K562 (cell line): Measurements from ENCODE around the gene IL1F10. TPM values are rescaled to one million over a fixed set of nuclear protein-coding genes. Genes with fewer than 3 reads are reported as not detected.

ENCODE experiments used
- ATAC-seq: fragments of 200-7000 bp; cut with Tn5 transposase; 3 replicates; pipeline ENCODE4 v1.9.1; 2020; ENCODE audit warnings: moderate library complexity
- BruUV-seq: library from RNA; stranded (reverse); fragments of 400-500 nt; replicated peaks from 2 replicates; lab custom pipeline; 2021; lab: Mats Ljungman, UMichigan
- CTCF ChIA-PET: fragments of 300-600 bp; formaldehyde crosslinking; extraction: SDS; loops from one replicate; lab custom pipeline; 2021; ENCODE audit warnings: low intra/inter-chr PET ratio; lab: Yijun Ruan, JAX
- POLR2A ChIA-PET: fragments of 300-600, 350-650 bp; sonication (Branson Sonifier 250); formaldehyde crosslinking; extraction: SDS; loops from one replicate; lab custom pipeline; 2021; ENCODE audit warnings: antibody characterized with exemption, inconsistent platforms; lab: Yijun Ruan, JAX
- DNase-seq, 4 experiments: peaks; one replicate each; pipeline versions ENCODE4 v3.0.0 to v3.0.0-alpha.2; 2011 to 2018; ENCODE audit warnings: low spot score in 3 of 4, mixed read lengths in 3 of 4; ENCODE audit errors: extremely low read depth in 1 of 4
- FAIRE-seq: peaks from 2 replicates; lab custom pipeline; 2011; peaks lifted over from hg19 to GRCh38; lab: Jason Lieb, UNC
- H2AFZ ChIP-seq: 2 replicates; pipeline ENCODE4 v1.6.0; 2011; ENCODE audit warnings: low read depth, low read length, control low read depth, inconsistent platforms
- H3K27ac ChIP-seq: fragments of 200-600 bp; 3 replicates; pipeline ENCODE4 v1.8.0; 2011; ENCODE audit warnings: low read depth, mild to moderate bottlenecking, control low read depth, inconsistent platforms, low read length, moderate library complexity, mixed read lengths; ENCODE audit errors: extremely low read depth
- H3K27me3 ChIP-seq, 2 experiments: fragments of 300-600 bp in 1 of 2; 2 replicates in 1 of 2; 3 replicates in 1 of 2; pipeline versions ENCODE4 v1.6.0 to v1.8.0; 2011; ENCODE audit warnings: inconsistent platforms in 2 of 2, low read length in 2 of 2, mild to moderate bottlenecking in 1 of 2, mixed read lengths in 1 of 2, moderate library complexity in 1 of 2; ENCODE audit not compliant: control insufficient read depth in 2 of 2, insufficient read depth in 2 of 2
- H3K36me3 ChIP-seq: fragments of 300-600 bp; 3 replicates; pipeline ENCODE4 v1.8.0; 2011; ENCODE audit warnings: mild to moderate bottlenecking, low read length, inconsistent platforms; ENCODE audit not compliant: control insufficient read depth, insufficient read depth
- H3K4me1 ChIP-seq, 2 experiments: fragments of 200-600 bp in 1 of 2; replicated peaks in 1 of 2; 2 replicates in 1 of 2; 3 replicates in 1 of 2; pipeline versions ENCODE4 v1.5.1 to v1.8.0; 2011; ENCODE audit warnings: inconsistent platforms in 2 of 2, low read length in 2 of 2, mild to moderate bottlenecking in 1 of 2, mixed read lengths in 1 of 2, moderate library complexity in 1 of 2; ENCODE audit not compliant: control insufficient read depth in 2 of 2, insufficient read depth in 2 of 2
- H3K4me2 ChIP-seq: 2 replicates; pipeline ENCODE4 v1.6.1; 2011; ENCODE audit warnings: low read length, control low read depth, inconsistent platforms, mixed read lengths; ENCODE audit not compliant: insufficient read depth
- H3K4me3 ChIP-seq: fragments of 200-600 bp; sonication (generic), shearing (Covaris generic); 2 replicates; pipeline ENCODE4 v1.5.1; 2016; ENCODE audit warnings: control low read depth, inconsistent platforms
- H3K79me2 ChIP-seq: fragments of 200-600 bp; 3 replicates; pipeline ENCODE4 v1.8.0; 2011; ENCODE audit warnings: low read length, inconsistent platforms; ENCODE audit not compliant: control insufficient read depth, insufficient read depth
- H3K9ac ChIP-seq, 2 experiments: 2 replicates each; pipeline versions ENCODE4 v1.6.0 to v1.6.1; 2011; ENCODE audit warnings: low read depth in 2 of 2, low read length in 2 of 2, control low read depth in 1 of 2, inconsistent platforms in 1 of 2, mild to moderate bottlenecking in 1 of 2, mixed read lengths in 1 of 2; ENCODE audit not compliant: insufficient read depth in 1 of 2
- H3K9me1 ChIP-seq: one replicate; pipeline ENCODE4 v1.6.0; 2011; ENCODE audit warnings: inconsistent platforms, mild to moderate bottlenecking, low read length, moderate library complexity; ENCODE audit not compliant: control insufficient read depth, insufficient read depth
- H3K9me3 ChIP-seq: replicated peaks from 2 replicates; pipeline ENCODE4 v1.5.1; 2011; ENCODE audit warnings: low read depth, low read length, inconsistent platforms; ENCODE audit not compliant: control insufficient read depth, insufficient read depth
- H4K20me1 ChIP-seq: replicated peaks from 2 replicates; pipeline ENCODE4 v1.6.1; 2011; ENCODE audit warnings: low read length, inconsistent platforms, mixed read lengths; ENCODE audit not compliant: control insufficient read depth, insufficient read depth
- C11orf30 ChIP-seq: fragments of 450-650 bp; IDR thresholded peaks from 2 replicates; pipeline ENCODE4 v1.6.1; 2016; ENCODE audit warnings: low read depth, mild to moderate bottlenecking
- CHD1 ChIP-seq: fragments of 200-600 bp; sonication (generic); IDR thresholded peaks from one replicate; pipeline ENCODE4 v1.6.1; 2012; ENCODE audit warnings: mild to moderate bottlenecking, moderate library complexity, low read length, inconsistent platforms
- DMBX1 ChIP-seq: fragments of 250-450 bp; sonication (Bioruptor Pico); IDR thresholded peaks from 2 replicates; pipeline ENCODE4 v1.8.0; 2022; ENCODE audit warnings: inconsistent platforms, mild to moderate bottlenecking, moderate library complexity, borderline replicate concordance
- HLTF ChIP-seq: fragments of 450-650 bp; IDR thresholded peaks from 2 replicates; pipeline ENCODE4 v1.6.1; 2016
- JUN ChIP-seq, 2 experiments: sonication (generic) in 1 of 2; formaldehyde crosslinking in 1 of 2; IDR thresholded peaks; 2 replicates each; pipeline versions ENCODE4 v1.6.1 to v1.8.0; 2012 to 2022; ENCODE audit warnings: borderline replicate concordance in 2 of 2, mild to moderate bottlenecking in 2 of 2, improper control_type of control experiment in 1 of 2, low read depth in 1 of 2, low read length in 1 of 2, missing genetic modification reagents in 1 of 2
- KDM2B ChIP-seq: fragments of 250-450 bp; sonication (Bioruptor Pico); IDR thresholded peaks from 2 replicates; pipeline ENCODE4 v1.8.0; 2021; ENCODE audit warnings: mild to moderate bottlenecking, moderate library complexity
- KHSRP ChIP-seq: fragments of 450-650 bp; IDR thresholded peaks from 2 replicates; pipeline ENCODE4 v1.6.1; 2017
- MTA2 ChIP-seq: fragments of 450-650 bp; IDR thresholded peaks from 2 replicates; pipeline ENCODE4 v1.6.1; 2016; ENCODE audit warnings: low read depth
- MYC ChIP-seq, 2 experiments: fragments of 250-450 bp in 1 of 2; sonication (Bioruptor Pico) in 1 of 2; IDR thresholded peaks; 2 replicates each; pipeline versions ENCODE4 v1.5.1 to v1.6.1; 2012 to 2021; ENCODE audit warnings: low read depth in 2 of 2, borderline replicate concordance in 1 of 2, improper control_type of control experiment in 1 of 2, low read length in 1 of 2, mild to moderate bottlenecking in 1 of 2, moderate library complexity in 1 of 2
- NUFIP1 ChIP-seq: fragments of 450-650 bp; IDR thresholded peaks from 2 replicates; pipeline ENCODE4 v1.6.1; 2018; ENCODE audit not compliant: partially characterized antibody
- POLR2G ChIP-seq: fragments of 200-400 bp; formaldehyde crosslinking; IDR thresholded peaks from 2 replicates; pipeline ENCODE4 v1.6.1; 2017; ENCODE audit warnings: low read depth, mild to moderate bottlenecking, antibody characterized with exemption, low read length, moderate library complexity
- THRAP3 ChIP-seq: fragments of 450-650 bp; IDR thresholded peaks from 2 replicates; pipeline ENCODE4 v1.6.1; 2016; ENCODE audit warnings: mild to moderate bottlenecking, inconsistent platforms, borderline replicate concordance
- ZBTB11 ChIP-seq, 3 experiments: fragments of 200-800 bp in 1 of 3; fragments of 250-450 bp in 1 of 3; fragments of 450-650 bp in 1 of 3; sonication (Bioruptor Pico) in 1 of 3; sonication (Bioruptor generic) in 1 of 3; formaldehyde crosslinking in 1 of 3; IDR thresholded peaks; 2 replicates each; pipeline versions ENCODE4 v1.6.1 to v1.8.0; 2016 to 2022; ENCODE audit warnings: mild to moderate bottlenecking in 2 of 3, missing genetic modification characterization in 2 of 3, missing compliant biosample characterization in 1 of 3, moderate library complexity in 1 of 3
- ZNF280B ChIP-seq: fragments of 250-450 bp; sonication (Bioruptor Pico); IDR thresholded peaks from 2 replicates; pipeline ENCODE4 v1.5.1; 2021; ENCODE audit warnings: mild to moderate bottlenecking
- ZNF436 ChIP-seq: fragments of 250-450, 450-650 bp; sonication (Bioruptor Pico); formaldehyde crosslinking; IDR thresholded peaks from 2 replicates; pipeline ENCODE4 v1.7.0; 2020; ENCODE audit warnings: mild to moderate bottlenecking
- ZNF583 ChIP-seq: fragments of 250-450 bp; sonication (Bioruptor Pico); IDR thresholded peaks from 2 replicates; pipeline ENCODE4 v1.4.0; 2020
- ZNF695 ChIP-seq: fragments of 450-650 bp; formaldehyde crosslinking; IDR thresholded peaks from 2 replicates; pipeline ENCODE4 v1.4.0; 2020; ENCODE audit warnings: mild to moderate bottlenecking, moderate library complexity
- WGBS: fragments of 100-300 bp; shearing (Covaris generic); methylation state at CpG from one replicate; pipeline ENCODE4 v1.1.6; 2016; ENCODE audit warnings: low coverage, mixed read lengths; ENCODE audit not compliant: insufficient coverage; ENCODE audit errors: missing lambda C conversion rate; 5-methylcytosine and 5-hydroxymethylcytosine counted together
- in situ Hi-C: fragments of 300-500 bp; cut with MboI; formaldehyde crosslinking; loops from 4 replicates; pipeline ENCODE4 v1.15.0; 2018; ENCODE audit warnings: inconsistent platforms, mixed read lengths
- intact Hi-C: fragments of 100-400 bp; cut with micrococcal nuclease; formaldehyde crosslinking; loops from 2 replicates; pipeline ENCODE4 v1.14.2; 2022
- polyA plus RNA-seq, 8 experiments: library from polyadenylated mRNA; depleted of rRNA in 4 of 8; stranded (reverse) in 5 of 8; unstranded in 3 of 8; fragments of >200 nt; fragmentation: Nextera tagmentation in 2 of 8; fragmentation: Illumina TruSeq in 1 of 8; extraction: Ambion mirVana in 2 of 8; extraction: Trizol in 1 of 8; gene quantifications; 2 replicates each; pipeline versions ENCODE4 v1.2.1 to v1.2.3, GENCODE V29; 2011 to 2014; ENCODE audit warnings: inconsistent platforms in 1 of 8, missing spikeins in 1 of 8
- total RNA-seq, 7 experiments: library from RNA; depleted of rRNA in 6 of 7; stranded (reverse); fragments of >200 nt in 6 of 7; fragmentation: Illumina TruSeq in 2 of 7; extraction: Trizol in 2 of 7; gene quantifications; 2 replicates each; pipeline versions ENCODE4 v1.2.1 to v1.2.3, GENCODE V29; 2011 to 2021; ENCODE audit warnings: low replicate concordance in 1 of 7

The IL1F10 gene
- total and polyA plus RNA-seq, 9 of the 15 experiments (the other 6 are each of a cell fraction or from before 2014, with no cell fraction given): not detected

DNA sequence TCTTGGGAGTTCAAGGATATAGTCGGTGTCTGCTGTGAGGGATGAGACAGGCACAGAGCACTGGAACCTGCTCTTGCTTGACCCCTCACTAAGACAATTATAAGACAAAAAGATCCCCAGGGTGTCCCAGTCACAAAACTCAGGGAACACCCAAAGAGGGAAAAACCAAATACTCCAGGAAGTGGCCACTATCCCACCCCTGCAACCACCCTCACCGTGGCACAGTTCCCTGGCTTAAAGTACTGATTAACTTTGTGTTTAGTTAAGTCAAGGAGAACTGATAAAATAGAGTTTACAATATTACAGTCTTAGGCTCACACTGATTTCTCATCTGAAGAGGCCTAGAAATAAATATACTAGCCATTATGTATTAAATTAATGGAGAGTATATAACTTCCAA lies 28.6 kb upstream of the IL1F10 start:
- FAIRE-seq: no peak
- H3K4me1 ChIP-seq: peaks cover 0 to 6% of the 10 kb centered on the region in 2 experiments; a peak in 2 of 5 replicates
- H3K4me2 ChIP-seq: no peak overlapping the region
- no peak overlapping the region for H3K27ac ChIP-seq
- intact Hi-C loops: no loop called here
- no peaks in the 10 kb centered on the region for H3K9me1 ChIP-seq
- 9% methylated on average over 2 of the region's 2 CpGs for WGBS
- TF ChIP-seq POLR2G (no peak), C11orf30 (no peak), ZNF695 (CRISPR knock-in tag) (no peak), ZNF280B (no peak), NUFIP1 (no peak), DMBX1 (no peak), HLTF (no peak), ZNF583 (CRISPR knock-in tag) (no peak), KHSRP (no peak), JUN (IDR thresholded peaks at IDR 0.05; ENCODE audit: borderline replicate concordance, low read depth, low read length) (no peak), JUN (CRISPR knock-in tag; IDR thresholded peaks at IDR 0.05; ENCODE audit: borderline replicate concordance) (no peak), CHD1 (no peak), MTA2 (no peak), MYC (IDR thresholded peaks at IDR 0.05; ENCODE audit: low read depth, low read length) (no peak), MYC (CRISPR knock-in tag; IDR thresholded peaks at IDR 0.05; ENCODE audit: borderline replicate concordance, low read depth) (no peak), KDM2B (CRISPR knock-in tag) (no peak), ZBTB11 (CRISPR knock-in tag; IDR thresholded peaks at IDR 0.05) (no peak), ZNF436 (CRISPR knock-in tag) (no peak), THRAP3 (no peak)
- TF ChIP-seq, all 486 proteins: peak for 0
- DNase-seq: no peak
- Histone ChIP-seq H4K20me1 (no peaks in the 10 kb centered on the region), H3K9me3 (no peaks in the 10 kb centered on the region), H3K36me3 (no peaks in the 10 kb centered on the region), H2AFZ (no peak overlapping the region), H3K27me3 (no peaks in the 10 kb centered on the region), H3K9ac (no peak overlapping the region), H3K4me3 (no peak overlapping the region), H3K79me2 (no peaks in the 10 kb centered on the region)
- POLR2A ChIA-PET: no interaction called here
- no TSS peak for BruUV-seq
- in situ Hi-C loops: no loop called here
- no peak for ATAC-seq
- CTCF ChIA-PET: no interaction called here
